K562 (cell line): Measurements from ENCODE around the gene SLC43A2. TPM values are rescaled to one million over a fixed set of nuclear protein-coding genes. Genes with fewer than 3 reads are reported as not detected.

Source experiments
- CXXC5 ChIP-seq: fragments of 250-450 bp; sonication (Bioruptor Pico); IDR thresholded peaks from 2 replicates; pipeline ENCODE4 v1.8.0; 2022; ENCODE audit warnings: inconsistent platforms, mild to moderate bottlenecking, moderate library complexity
- IRF1 ChIP-seq: sonication (generic); formaldehyde crosslinking; IDR thresholded peaks from 2 replicates; pipeline ENCODE4 v1.8.0; 2022; ENCODE audit warnings: missing genetic modification reagents, mild to moderate bottlenecking, borderline replicate concordance
- KAT7 ChIP-seq: sonication (generic); formaldehyde crosslinking; IDR thresholded peaks from 2 replicates; pipeline ENCODE4 v1.8.0; 2022; ENCODE audit warnings: missing genetic modification reagents, mild to moderate bottlenecking, borderline replicate concordance
- MCM7 ChIP-seq, 2 experiments: fragments of 450-650 bp; IDR thresholded peaks; 2 replicates each; pipeline ENCODE4 v1.6.1; 2016 to 2018
- NFE2L1 ChIP-seq: fragments of 450-650 bp; IDR thresholded peaks from 2 replicates; pipeline ENCODE4 v1.6.1; 2016; ENCODE audit warnings: missing genetic modification characterization, low read depth, mild to moderate bottlenecking, missing compliant biosample characterization, moderate library complexity, borderline replicate concordance
- NR0B1 ChIP-seq: fragments of 450-650 bp; IDR thresholded peaks from one replicate; pipeline ENCODE4 v1.6.1; 2018; ENCODE audit warnings: mild to moderate bottlenecking, moderate library complexity; ENCODE audit not compliant: partially characterized antibody
- SRSF9 ChIP-seq: fragments of 200-400 bp; formaldehyde crosslinking; IDR thresholded peaks from 2 replicates; pipeline ENCODE4 v1.6.1; 2017; ENCODE audit warnings: low read depth, low read length, borderline replicate concordance
- STAT6 ChIP-seq: sonication (generic); formaldehyde crosslinking; IDR thresholded peaks from 2 replicates; pipeline ENCODE4 v1.8.1; 2023; ENCODE audit warnings: mild to moderate bottlenecking, missing genetic modification reagents
- TARDBP ChIP-seq: fragments of 450-650 bp; IDR thresholded peaks from 2 replicates; pipeline ENCODE4 v1.6.1; 2016
- TFE3 ChIP-seq: fragments of 450-650 bp; formaldehyde crosslinking; IDR thresholded peaks from 2 replicates; pipeline ENCODE4 v1.4.0; 2020; ENCODE audit warnings: mild to moderate bottlenecking, mixed read lengths
- ZNF316 ChIP-seq: fragments of 450-650 bp; IDR thresholded peaks from 2 replicates; pipeline ENCODE4 v1.6.1; 2016
- ZNF449 ChIP-seq: fragments of 250-450 bp; sonication (Bioruptor Pico); IDR thresholded peaks from 2 replicates; pipeline ENCODE4 v1.8.0; 2022; ENCODE audit warnings: moderate library complexity, mild to moderate bottlenecking, inconsistent platforms
- ZNF592 ChIP-seq: fragments of 450-650 bp; IDR thresholded peaks from 2 replicates; pipeline ENCODE4 v1.6.1; 2017; ENCODE audit warnings: antibody characterized with exemption, mild to moderate bottlenecking
- polyA plus RNA-seq, 8 experiments: library from polyadenylated mRNA; depleted of rRNA in 4 of 8; stranded (reverse) in 5 of 8; unstranded in 3 of 8; fragments of >200 nt; fragmentation: Nextera tagmentation in 2 of 8; fragmentation: Illumina TruSeq in 1 of 8; extraction: Ambion mirVana in 2 of 8; extraction: Trizol in 1 of 8; gene quantifications; 2 replicates each; pipeline versions ENCODE4 v1.2.1 to v1.2.3, GENCODE V29; 2011 to 2014; ENCODE audit warnings: inconsistent platforms in 1 of 8, missing spikeins in 1 of 8
- total RNA-seq, 7 experiments: library from RNA; depleted of rRNA in 6 of 7; stranded (reverse); fragments of >200 nt in 6 of 7; fragmentation: Illumina TruSeq in 2 of 7; extraction: Trizol in 2 of 7; gene quantifications; 2 replicates each; pipeline versions ENCODE4 v1.2.1 to v1.2.3, GENCODE V29; 2011 to 2021; ENCODE audit warnings: low replicate concordance in 1 of 7

The SLC43A2 gene
- total and polyA plus RNA-seq, 9 of the 15 experiments (the other 6 are each of a cell fraction or from before 2014, with no cell fraction given) = 0.03 to 10.2 (median 3.6) TPM

GRCh38 chr17:1627982-1628855 lies at the start of gene SLC43A2 (continued):
- TF ChIP-seq NFE2L1 (tag) (no peak), MCM7 (IDR thresholded peaks at IDR 0.05) (no peak), ZNF316 (no peak), CXXC5 (CRISPR knock-in tag) (peak; percentile 12; the same call in 1 of the 2 replicates), TFE3 (CRISPR knock-in tag) (no peak), SRSF9 (no peak), IRF1 (CRISPR knock-in tag) (no peak), STAT6 (no peak), ZNF592 (no peak), NR0B1 (no peak), ZNF449 (no peak), TARDBP (no peak), KAT7 (CRISPR knock-in tag) (no peak)
